K562 (cell line): ENCODE data around the gene KIF5C. TPM values are rescaled to one million over a fixed set of nuclear protein-coding genes. Genes with fewer than 3 reads are reported as not detected.

Experiments used
- ATAC-seq: fragments of 200-7000 bp; cut with Tn5 transposase; 3 replicates; pipeline ENCODE4 v1.9.1; 2020; ENCODE audit warnings: moderate library complexity
- BruUV-seq: library from RNA; stranded (reverse); fragments of 400-500 nt; replicated peaks from 2 replicates; lab custom pipeline; 2021; lab: Mats Ljungman, UMichigan
- CTCF ChIA-PET: fragments of 300-600 bp; formaldehyde crosslinking; extraction: SDS; loops from one replicate; lab custom pipeline; 2021; ENCODE audit warnings: low intra/inter-chr PET ratio; lab: Yijun Ruan, JAX
- POLR2A ChIA-PET: fragments of 300-600, 350-650 bp; sonication (Branson Sonifier 250); formaldehyde crosslinking; extraction: SDS; loops from one replicate; lab custom pipeline; 2021; ENCODE audit warnings: antibody characterized with exemption, inconsistent platforms; lab: Yijun Ruan, JAX
- DNase-seq, 4 experiments: peaks; one replicate each; pipeline versions ENCODE4 v3.0.0 to v3.0.0-alpha.2; 2011 to 2018; ENCODE audit warnings: low spot score in 3 of 4, mixed read lengths in 3 of 4; ENCODE audit errors: extremely low read depth in 1 of 4
- FAIRE-seq: peaks from 2 replicates; lab custom pipeline; 2011; peaks lifted over from hg19 to GRCh38; lab: Jason Lieb, UNC
- H2AFZ ChIP-seq: 2 replicates; pipeline ENCODE4 v1.6.0; 2011; ENCODE audit warnings: low read depth, low read length, control low read depth, inconsistent platforms
- H3K27ac ChIP-seq: fragments of 200-600 bp; 3 replicates; pipeline ENCODE4 v1.8.0; 2011; ENCODE audit warnings: low read depth, mild to moderate bottlenecking, control low read depth, inconsistent platforms, low read length, moderate library complexity, mixed read lengths; ENCODE audit errors: extremely low read depth
- H3K27me3 ChIP-seq, 2 experiments: fragments of 300-600 bp in 1 of 2; 2 replicates in 1 of 2; 3 replicates in 1 of 2; pipeline versions ENCODE4 v1.6.0 to v1.8.0; 2011; ENCODE audit warnings: inconsistent platforms in 2 of 2, low read length in 2 of 2, mild to moderate bottlenecking in 1 of 2, mixed read lengths in 1 of 2, moderate library complexity in 1 of 2; ENCODE audit not compliant: control insufficient read depth in 2 of 2, insufficient read depth in 2 of 2
- H3K36me3 ChIP-seq: fragments of 300-600 bp; 3 replicates; pipeline ENCODE4 v1.8.0; 2011; ENCODE audit warnings: mild to moderate bottlenecking, low read length, inconsistent platforms; ENCODE audit not compliant: control insufficient read depth, insufficient read depth
- H3K4me1 ChIP-seq, 2 experiments: fragments of 200-600 bp in 1 of 2; replicated peaks in 1 of 2; 2 replicates in 1 of 2; 3 replicates in 1 of 2; pipeline versions ENCODE4 v1.5.1 to v1.8.0; 2011; ENCODE audit warnings: inconsistent platforms in 2 of 2, low read length in 2 of 2, mild to moderate bottlenecking in 1 of 2, mixed read lengths in 1 of 2, moderate library complexity in 1 of 2; ENCODE audit not compliant: control insufficient read depth in 2 of 2, insufficient read depth in 2 of 2
- H3K4me2 ChIP-seq: 2 replicates; pipeline ENCODE4 v1.6.1; 2011; ENCODE audit warnings: low read length, control low read depth, inconsistent platforms, mixed read lengths; ENCODE audit not compliant: insufficient read depth
- H3K4me3 ChIP-seq: fragments of 200-600 bp; sonication (generic), shearing (Covaris generic); 2 replicates; pipeline ENCODE4 v1.5.1; 2016; ENCODE audit warnings: control low read depth, inconsistent platforms
- H3K79me2 ChIP-seq: fragments of 200-600 bp; 3 replicates; pipeline ENCODE4 v1.8.0; 2011; ENCODE audit warnings: low read length, inconsistent platforms; ENCODE audit not compliant: control insufficient read depth, insufficient read depth
- H3K9ac ChIP-seq, 2 experiments: 2 replicates each; pipeline versions ENCODE4 v1.6.0 to v1.6.1; 2011; ENCODE audit warnings: low read depth in 2 of 2, low read length in 2 of 2, control low read depth in 1 of 2, inconsistent platforms in 1 of 2, mild to moderate bottlenecking in 1 of 2, mixed read lengths in 1 of 2; ENCODE audit not compliant: insufficient read depth in 1 of 2
- H3K9me1 ChIP-seq: one replicate; pipeline ENCODE4 v1.6.0; 2011; ENCODE audit warnings: inconsistent platforms, mild to moderate bottlenecking, low read length, moderate library complexity; ENCODE audit not compliant: control insufficient read depth, insufficient read depth
- H3K9me3 ChIP-seq: replicated peaks from 2 replicates; pipeline ENCODE4 v1.5.1; 2011; ENCODE audit warnings: low read depth, low read length, inconsistent platforms; ENCODE audit not compliant: control insufficient read depth, insufficient read depth
- H4K20me1 ChIP-seq: replicated peaks from 2 replicates; pipeline ENCODE4 v1.6.1; 2011; ENCODE audit warnings: low read length, inconsistent platforms, mixed read lengths; ENCODE audit not compliant: control insufficient read depth, insufficient read depth
- DDX20 ChIP-seq: fragments of 450-650 bp; IDR thresholded peaks from 2 replicates; pipeline ENCODE4 v1.6.1; 2016; ENCODE audit warnings: missing genetic modification characterization, low read depth, mild to moderate bottlenecking, missing compliant biosample characterization, moderate library complexity
- FOXM1 ChIP-seq, 2 experiments: fragments of 450-650 bp in 1 of 2; sonication (generic) in 1 of 2; formaldehyde crosslinking in 1 of 2; IDR thresholded peaks; 2 replicates each; pipeline versions ENCODE4 v1.6.1 to v1.9.0; 2017 to 2022; ENCODE audit warnings: low read depth in 2 of 2, mild to moderate bottlenecking in 2 of 2, missing genetic modification reagents in 1 of 2, moderate library complexity in 1 of 2
- GABPB2 ChIP-seq: fragments of 250-450 bp; sonication (Bioruptor Pico); conservative IDR thresholded peaks from 2 replicates; pipeline ENCODE4 v1.5.1; 2021; ENCODE audit warnings: mild to moderate bottlenecking
- MEF2D ChIP-seq: conservative IDR thresholded peaks from 2 replicates; pipeline ENCODE4 v1.6.1; 2016; ENCODE audit warnings: low read depth, missing genetic modification characterization, missing compliant biosample characterization
- NR4A1 ChIP-seq, 2 experiments: fragments of 250-450 bp in 1 of 2; fragments of 450-650 bp in 1 of 2; sonication (Bioruptor Pico) in 1 of 2; IDR thresholded peaks; 2 replicates each; pipeline versions ENCODE4 v1.4.0 to v1.6.1; 2016 to 2020; ENCODE audit warnings: mild to moderate bottlenecking in 2 of 2, missing compliant biosample characterization in 1 of 2, missing genetic modification characterization in 1 of 2, moderate library complexity in 1 of 2
- POLR2AphosphoS2 ChIP-seq: IDR thresholded peaks from 2 replicates; pipeline ENCODE4 v1.6.1; 2012; ENCODE audit warnings: low read length, improper control_type of control experiment
- RFX1 ChIP-seq: fragments of 450-650 bp; IDR thresholded peaks from 2 replicates; pipeline ENCODE4 v1.6.1; 2016; ENCODE audit warnings: mild to moderate bottlenecking, moderate library complexity
- SREBF2 ChIP-seq: sonication (generic); formaldehyde crosslinking; IDR thresholded peaks from 2 replicates; pipeline ENCODE4 v1.4.0; 2020; ENCODE audit warnings: mild to moderate bottlenecking, missing genetic modification reagents
- STAT5B ChIP-seq: fragments of 250-450 bp; sonication (Bioruptor Pico); IDR thresholded peaks from 2 replicates; pipeline ENCODE4 v1.8.0; 2021; ENCODE audit warnings: mild to moderate bottlenecking, inconsistent platforms
- TAF15 ChIP-seq: fragments of 200-400 bp; formaldehyde crosslinking; IDR thresholded peaks from 2 replicates; pipeline ENCODE4 v1.6.1; 2017; ENCODE audit warnings: mild to moderate bottlenecking, low read depth, low read length, moderate library complexity
- TCFL5 ChIP-seq: fragments of 250-450 bp; sonication (Bioruptor Pico); conservative IDR thresholded peaks from 2 replicates; pipeline ENCODE4 v1.6.1; 2021; ENCODE audit warnings: mild to moderate bottlenecking, moderate library complexity, matching md5 sums
- U2AF2 ChIP-seq: fragments of 200-400 bp; formaldehyde crosslinking; optimal IDR thresholded peaks from 2 replicates; pipeline ENCODE3; 2017; ENCODE audit warnings: low read depth, mild to moderate bottlenecking, low read length
- ZNF639 ChIP-seq, 2 experiments: fragments of 200-800 bp in 1 of 2; sonication (Bioruptor generic) in 1 of 2; sonication (generic) in 1 of 2; formaldehyde crosslinking in 1 of 2; IDR thresholded peaks in 1 of 2; conservative IDR thresholded peaks in 1 of 2; 2 replicates each; pipeline versions ENCODE4 v1.5.0 to v1.6.1; 2016 to 2020; ENCODE audit warnings: missing compliant biosample characterization in 1 of 2, missing genetic modification characterization in 1 of 2, missing genetic modification reagents in 1 of 2
- in situ Hi-C: fragments of 300-500 bp; cut with MboI; formaldehyde crosslinking; loops from 4 replicates; pipeline ENCODE4 v1.15.0; 2018; ENCODE audit warnings: inconsistent platforms, mixed read lengths
- intact Hi-C: fragments of 100-400 bp; cut with micrococcal nuclease; formaldehyde crosslinking; loops from 2 replicates; pipeline ENCODE4 v1.14.2; 2022
- polyA plus RNA-seq, 8 experiments: library from polyadenylated mRNA; depleted of rRNA in 4 of 8; stranded (reverse) in 5 of 8; unstranded in 3 of 8; fragments of >200 nt; fragmentation: Nextera tagmentation in 2 of 8; fragmentation: Illumina TruSeq in 1 of 8; extraction: Ambion mirVana in 2 of 8; extraction: Trizol in 1 of 8; gene quantifications; 2 replicates each; pipeline versions ENCODE4 v1.2.1 to v1.2.3, GENCODE V29; 2011 to 2014; ENCODE audit warnings: inconsistent platforms in 1 of 8, missing spikeins in 1 of 8
- total RNA-seq, 7 experiments: library from RNA; depleted of rRNA in 6 of 7; stranded (reverse); fragments of >200 nt in 6 of 7; fragmentation: Illumina TruSeq in 2 of 7; extraction: Trizol in 2 of 7; gene quantifications; 2 replicates each; pipeline versions ENCODE4 v1.2.1 to v1.2.3, GENCODE V29; 2011 to 2021; ENCODE audit warnings: low replicate concordance in 1 of 7
- TF ChIP-seq, protein P1 (sequence below): fragments of 450-650 bp; IDR thresholded peaks from 2 replicates; pipeline ENCODE4 v1.6.1; 2018; ENCODE audit warnings: mild to moderate bottlenecking, low read depth; ENCODE audit not compliant: partially characterized antibody

KIF5C gene
- total and polyA plus RNA-seq, 9 of the 15 experiments (the other 6 are each of a cell fraction or from before 2014, with no cell fraction given) = 0.01 to 0.09 (median 0.01) TPM; not detected in 6

DNA sequence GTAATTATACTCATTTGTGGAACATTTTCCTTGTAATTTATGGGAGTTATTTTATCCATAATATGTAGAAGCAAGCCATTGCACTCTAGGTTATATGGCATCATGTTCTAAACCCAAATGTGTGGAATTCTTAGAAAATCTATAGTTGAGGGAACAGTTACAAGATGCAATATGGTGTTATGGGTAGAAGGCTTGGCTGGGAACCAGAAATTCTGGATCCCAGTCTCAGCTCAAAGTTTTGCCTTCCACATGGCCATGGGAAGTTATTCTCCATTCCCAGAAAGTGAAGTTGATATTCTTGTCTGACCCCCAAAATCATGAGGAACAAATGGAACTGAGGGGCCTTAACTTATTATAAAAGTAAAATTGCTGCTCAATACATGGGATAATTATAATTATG is 38.0 kb downstream of the KIF5C start:
- CTCF ChIA-PET = no interaction called here

More for the DNA sequence above, 38.0 kb downstream of the KIF5C start:
- H3K4me1 ChIP-seq = no peaks in the 10 kb centered on the region; a peak in 1 of 5 replicates
- H3K27ac ChIP-seq = no peak overlapping the region
- DNase-seq (no peak), ATAC-seq (no peak), FAIRE-seq (no peak)
- no peaks in the 10 kb centered on the region for H3K36me3 ChIP-seq
- no peak overlapping the region for H3K4me3 ChIP-seq
- H3K9me1 ChIP-seq = no peaks in the 10 kb centered on the region
- no peaks in the 10 kb centered on the region for H3K9me3 ChIP-seq
- BruUV-seq = no TSS peak
- POLR2A ChIA-PET = interaction anchor here (1.0 to 1.2 kb wide), 2 partner anchors 12 to 30 kb away, joined by 3 read pairs; no protein-coding TSS in a partner anchor
- H3K4me2 ChIP-seq = no peak overlapping the region
- H4K20me1 ChIP-seq = no peaks in the 10 kb centered on the region
- intact Hi-C loops (no loop called here), in situ Hi-C loops (no loop called here)
- H3K9ac ChIP-seq = no peak overlapping the region
- H2AFZ ChIP-seq = no peak overlapping the region
- H3K27me3 ChIP-seq = no peaks in the 10 kb centered on the region
- no peaks in the 10 kb centered on the region for H3K79me2 ChIP-seq
- TF ChIP-seq NR4A1 (CRISPR knock-in tag; IDR thresholded peaks at IDR 0.05) = no peak
- no peak for TF ChIP-seq NR4A1 (tag; IDR thresholded peaks at IDR 0.05)
- no peak for TF ChIP-seq SREBF2 (CRISPR knock-in tag)
- no peak for TF ChIP-seq TCFL5 (CRISPR knock-in tag)
- no peak for TF ChIP-seq GABPB2 (CRISPR knock-in tag)
- TF ChIP-seq RFX1 = no peak
- no peak for TF ChIP-seq U2AF2
- no peak for TF ChIP-seq POLR2AphosphoS2
- no peak for TF ChIP-seq ZNF639 (CRISPR knock-in tag; conservative IDR thresholded peaks at IDR 0.05 in 1 of 2, IDR thresholded peaks at IDR 0.05 in 1 of 2)
- TF ChIP-seq MEF2D (tag) = no peak
- TF ChIP-seq FOXM1 (IDR thresholded peaks at IDR 0.05; ENCODE audit: low read depth) = no peak
- no peak for TF ChIP-seq FOXM1 (CRISPR knock-in tag; IDR thresholded peaks at IDR 0.05; ENCODE audit: low read depth)
- TF ChIP-seq, protein P1, sequence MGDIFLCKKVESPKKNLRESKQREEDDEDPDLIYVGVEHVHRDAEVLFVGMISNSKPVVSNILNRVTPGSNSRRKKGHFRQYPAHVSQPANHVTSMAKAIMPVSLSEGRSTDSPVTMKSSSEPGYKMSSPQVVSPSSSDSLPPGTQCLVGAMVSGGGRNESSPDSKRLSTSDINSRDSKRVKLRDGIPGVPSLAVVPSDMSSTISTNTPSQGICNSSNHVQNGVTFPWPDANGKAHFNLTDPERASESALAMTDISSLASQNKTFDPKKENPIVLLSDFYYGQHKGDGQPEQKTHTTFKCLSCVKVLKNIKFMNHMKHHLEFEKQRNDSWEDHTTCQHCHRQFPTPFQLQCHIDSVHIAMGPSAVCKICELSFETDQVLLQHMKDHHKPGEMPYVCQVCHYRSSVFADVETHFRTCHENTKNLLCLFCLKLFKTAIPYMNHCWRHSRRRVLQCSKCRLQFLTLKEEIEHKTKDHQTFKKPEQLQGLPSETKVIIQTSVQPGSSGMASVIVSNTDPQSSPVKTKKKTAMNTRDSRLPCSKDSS = no peak
- no peak for TF ChIP-seq TAF15
- no peak for TF ChIP-seq DDX20
- TF ChIP-seq STAT5B (CRISPR knock-in tag) = no peak
